Neuronal stem cell (in vitro differentiated cells): ENCODE measurements around the gene LY6G6C.

Source experiments
- DNase-seq: peaks from one replicate; pipeline ENCODE4 v3.0.0-alpha.2; 2013; ENCODE audit warnings: low spot score
- H2AFZ ChIP-seq: one replicate; pipeline ENCODE4 v1.6.1; 2013; ENCODE audit warnings: mild to moderate bottlenecking, low read length, inconsistent platforms
- H2AK5ac ChIP-seq: 2 replicates; pipeline ENCODE4 v1.6.1; 2013; ENCODE audit warnings: low read depth, mild to moderate bottlenecking, inconsistent platforms, low read length, moderate library complexity, mixed read lengths
- H2BK120ac ChIP-seq: 2 replicates; pipeline ENCODE4 v1.6.1; 2013; ENCODE audit warnings: low read depth, mild to moderate bottlenecking, inconsistent platforms, low read length, moderate library complexity, mixed read lengths
- H2BK12ac ChIP-seq: one replicate; pipeline ENCODE4 v1.6.1; 2013; ENCODE audit warnings: low read length, inconsistent platforms
- H2BK15ac ChIP-seq: 2 replicates; pipeline ENCODE4 v1.6.1; 2013; ENCODE audit warnings: mild to moderate bottlenecking, low read length, inconsistent platforms, mixed read lengths
- H2BK5ac ChIP-seq: one replicate; pipeline ENCODE4 v1.6.1; 2013; ENCODE audit warnings: inconsistent platforms, mild to moderate bottlenecking, low read length, moderate library complexity
- H3K14ac ChIP-seq: one replicate; pipeline ENCODE4 v1.6.1; 2013; ENCODE audit warnings: low read length, inconsistent platforms
- H3K18ac ChIP-seq: 2 replicates; pipeline ENCODE4 v1.6.1; 2013; ENCODE audit warnings: low read length, inconsistent platforms
- H3K23ac ChIP-seq: 2 replicates; pipeline ENCODE4 v1.6.1; 2013; ENCODE audit warnings: low read depth, mild to moderate bottlenecking, mixed read lengths, low read length, inconsistent platforms; ENCODE audit not compliant: poor library complexity
- H3K27ac ChIP-seq: replicated peaks from 3 replicates; pipeline ENCODE4 v1.5.1; 2013; ENCODE audit warnings: low read length, inconsistent platforms
- H3K27me3 ChIP-seq, 3 experiments: 2 replicates each; pipeline ENCODE4 v1.6.1; 2013; ENCODE audit warnings: low read length in 3 of 3, mild to moderate bottlenecking in 2 of 3, inconsistent platforms in 1 of 3, low read depth in 1 of 3, mixed read lengths in 1 of 3, moderate library complexity in 1 of 3; ENCODE audit not compliant: control insufficient read depth in 3 of 3, insufficient read depth in 3 of 3
- H3K36me3 ChIP-seq, 2 donors: replicated peaks in 1 of 2; 2 replicates each; pipeline ENCODE4 v1.6.1; 2013; ENCODE audit warnings: low read length in 2 of 2; ENCODE audit not compliant: control insufficient read depth in 2 of 2, insufficient read depth in 2 of 2
- H3K4ac ChIP-seq: 2 replicates; pipeline ENCODE4 v1.6.1; 2013; ENCODE audit warnings: inconsistent platforms, mild to moderate bottlenecking, low read length, moderate library complexity
- H3K4me1 ChIP-seq, 2 donors: 1 replicate in 1 of 2; 2 replicates in 1 of 2; pipeline ENCODE4 v1.6.1; 2013; ENCODE audit warnings: low read length in 2 of 2, low read depth in 1 of 2; ENCODE audit not compliant: control insufficient read depth in 2 of 2, insufficient read depth in 1 of 2
- H3K4me2 ChIP-seq: one replicate; pipeline ENCODE4 v1.6.1; 2013; ENCODE audit warnings: mild to moderate bottlenecking, low read length, inconsistent platforms; ENCODE audit not compliant: insufficient read depth, poor library complexity, severe bottlenecking
- H3K4me3 ChIP-seq, 2 donors: 2 replicates each; pipeline ENCODE4 v1.5.1; 2013; ENCODE audit warnings: low read length in 2 of 2, mild to moderate bottlenecking in 2 of 2, inconsistent platforms in 1 of 2, moderate library complexity in 1 of 2
- H3K79me1 ChIP-seq: one replicate; pipeline ENCODE4 v1.6.1; 2013; ENCODE audit warnings: low read depth, mild to moderate bottlenecking, inconsistent platforms, low read length, moderate library complexity
- H3K9ac ChIP-seq: one replicate; pipeline ENCODE4 v1.6.1; 2013; ENCODE audit warnings: mild to moderate bottlenecking, low read depth, low read length, inconsistent platforms; ENCODE audit not compliant: poor library complexity
- H3K9me3 ChIP-seq, 2 donors: replicated peaks in 1 of 2; 2 replicates each; pipeline versions ENCODE3 to v1.6.1; 2013; ENCODE audit warnings: low read length in 2 of 2, mild to moderate bottlenecking in 2 of 2, inconsistent platforms in 1 of 2, low read depth in 1 of 2, mixed read lengths in 1 of 2, moderate library complexity in 1 of 2; ENCODE audit not compliant: control insufficient read depth in 2 of 2, insufficient read depth in 1 of 2
- H4K8ac ChIP-seq: one replicate; pipeline ENCODE4 v1.6.1; 2013; ENCODE audit warnings: low read depth, mild to moderate bottlenecking, inconsistent platforms, low read length, moderate library complexity
- H4K91ac ChIP-seq: one replicate; pipeline ENCODE4 v1.6.1; 2013; ENCODE audit warnings: low read length, low read depth, mild to moderate bottlenecking, inconsistent platforms; ENCODE audit not compliant: poor library complexity
- WGBS, 2 donors: extraction: QIAGEN DNeasy Blood & Tissue Kit; methylation state at CpG; one replicate each; pipeline ENCODE4 v1.1.7; 2013; ENCODE audit warnings: missing lambda C conversion rate in 2 of 2, mixed read lengths in 1 of 2; ENCODE audit not compliant: insufficient read length in 2 of 2, insufficient replicate concordance in 1 of 2; ENCODE audit errors: extremely low coverage in 2 of 2; 5-methylcytosine and 5-hydroxymethylcytosine counted together

The LY6G6C gene

GRCh38 chr6:31725502-31726350 lies 4.2 kb upstream of the LY6G6C start:
- Histone ChIP-seq H2AFZ (no peak overlapping the region), H4K91ac (no peak overlapping the region), H3K4me1 (peaks cover 7 to 10% of the 10 kb centered on the region in 2 donors), H2BK15ac (no peak overlapping the region), H4K8ac (no peak overlapping the region), H3K4me3 (no peak overlapping the region), H3K4me2 (no peak overlapping the region), H3K27ac (no peak overlapping the region), H2BK5ac (no peak overlapping the region), H3K4ac (no peak overlapping the region), H2AK5ac (no peak overlapping the region), H3K27me3 (no peaks in the 10 kb centered on the region), H2BK12ac (no peak overlapping the region), H2BK120ac (no peak overlapping the region), H3K36me3 (peaks cover 35 to 51% of the 10 kb centered on the region in 2 donors), H3K9me3 (no peaks in the 10 kb centered on the region), H3K79me1 (peaks cover 7% of the 10 kb centered on the region), H3K14ac (no peak overlapping the region), H3K9ac (no peak overlapping the region), H3K18ac (no peak overlapping the region), H3K23ac (no peak overlapping the region)
- no peak for DNase-seq
- no CpG with 5 or more reads among the region's 12 CpGs for WGBS, 2 donors

GRCh38 chr6:31723980-31724691 lies 2.6 kb upstream of the LY6G6C start:
- no peak overlapping the region for H3K4ac ChIP-seq
- peak overlapping the region; percentile 57 for H2BK5ac ChIP-seq
- no peak overlapping the region for H3K27ac ChIP-seq
- H3K14ac ChIP-seq: no peak overlapping the region
- H3K36me3 ChIP-seq: peaks cover 32 to 46% of the 10 kb centered on the region in 2 donors
- no peak overlapping the region for H4K91ac ChIP-seq
- WGBS, 2 donors: no CpG with 5 or more reads among the region's 25 CpGs
- peaks cover 7% of the 10 kb centered on the region for H3K79me1 ChIP-seq
- H2BK120ac ChIP-seq: no peak overlapping the region
- H3K18ac ChIP-seq: peak overlapping the region; percentile 49
- H3K27me3 ChIP-seq: no peaks in the 10 kb centered on the region
- no peak for DNase-seq
- no peaks in the 10 kb centered on the region for H3K9me3 ChIP-seq
- H2AK5ac ChIP-seq: no peak overlapping the region
- H3K23ac ChIP-seq: peak overlapping the region; percentile 57
- no peak overlapping the region for H3K4me2 ChIP-seq
- no peak overlapping the region for H4K8ac ChIP-seq
- H3K4me3 ChIP-seq: no peak overlapping the region
- no peak overlapping the region for H2BK15ac ChIP-seq
- H3K4me1 ChIP-seq: peaks cover 4 to 5% of the 10 kb centered on the region in 2 donors
- H2BK12ac ChIP-seq: no peak overlapping the region
- peak overlapping the region; percentile 36 for H3K9ac ChIP-seq
- H2AFZ ChIP-seq: no peak overlapping the region

GRCh38 chr6:31723245-31723979 lies 1.9 kb upstream of the LY6G6C start, which contains the start of gene MPIG6B:
MPIG6B (plus strand) TSS chr6:31723373; CDS start chr6:31723384, 11 bp downstream.
- no peak within 1 kb of the TSS for H3K4ac ChIP-seq
- H3K23ac ChIP-seq: peak within 1 kb of the TSS; percentile 95
- H2AK5ac ChIP-seq: no peak within 1 kb of the TSS
- H2BK120ac ChIP-seq: no peak within 1 kb of the TSS
- H3K36me3 ChIP-seq: peaks cover 31 to 39% of the 10 kb centered on the region in 2 donors
- peaks cover 4% of the 10 kb centered on the region for H3K79me1 ChIP-seq
- H3K27me3 ChIP-seq: no peaks in the 10 kb centered on the region
- H3K27ac ChIP-seq: no peak within 1 kb of the TSS
- no peak within 1 kb of the TSS for H2BK12ac ChIP-seq
- no peaks in the 10 kb centered on the region for H3K9me3 ChIP-seq
- peak within 1 kb of the TSS; percentile 57 for H2BK5ac ChIP-seq
- H3K4me1 ChIP-seq: peaks cover 0 to under 1% of the 10 kb centered on the region in 2 donors
- WGBS, 2 donors: no CpG with 5 or more reads among the region's 46 CpGs
- H2AFZ ChIP-seq: no peak within 1 kb of the TSS
- no peak within 1 kb of the TSS for H3K14ac ChIP-seq
- H3K4me2 ChIP-seq: no peak within 1 kb of the TSS
- H4K91ac ChIP-seq: no peak within 1 kb of the TSS
- DNase-seq: no peak
- no peak within 1 kb of the TSS for H4K8ac ChIP-seq
- H2BK15ac ChIP-seq: no peak within 1 kb of the TSS
- H3K4me3 ChIP-seq: no peak within 1 kb of the TSS
- peak within 1 kb of the TSS; percentile 55 for H3K18ac ChIP-seq
- peak within 1 kb of the TSS; percentile 36 for H3K9ac ChIP-seq
